Muscle of back (tissue), 11 donors: ENCODE results near the gene SLC43A3. TPM values are rescaled to one million over a fixed set of nuclear protein-coding genes. Genes with fewer than 3 reads are reported as not detected.

ENCODE experiments used
- DNase-seq, 3 donors: peaks; one replicate each; pipeline versions ENCODE4 v3.0.0 to v3.0.0-alpha.2; 2013
- polyA plus RNA-seq, 10 donors: library from polyadenylated mRNA; unstranded; fragments of 120-200 nt; gene quantifications; one replicate each; pipeline ENCODE4 v1.2.1, GENCODE V29; 2013; ENCODE audit not compliant: insufficient read length in 10 of 10

Gene SLC43A3
- polyA plus RNA-seq, 10 donors, result 25.9 to 43.0 (median 31.8) TPM

DNA sequence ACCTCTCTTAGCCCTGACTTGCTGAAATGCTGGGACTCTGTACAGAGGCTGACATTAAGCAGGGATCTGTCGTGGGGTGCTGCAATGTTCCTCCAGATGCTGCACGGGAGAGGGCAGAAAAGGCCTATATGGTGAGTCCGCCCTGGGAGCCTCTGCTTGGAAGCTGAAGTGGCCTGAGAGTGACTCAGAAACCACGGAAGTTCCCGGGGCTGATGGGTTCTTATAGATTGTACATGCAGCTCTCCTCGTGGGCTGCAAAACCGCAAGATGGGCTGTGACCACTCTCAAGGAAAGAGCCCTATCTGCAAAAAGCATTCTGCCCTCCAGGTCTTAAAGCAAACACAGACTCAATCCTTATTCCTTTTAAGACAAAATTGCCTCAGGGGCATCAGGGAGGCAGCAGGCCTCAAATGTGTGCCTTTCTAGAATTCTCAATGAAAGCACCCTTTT lies 5.8 kb upstream of the SLC43A3 start:
- DNase-seq, result peak in 1 of 3 donors; percentile 33

- peak in 1 of 3 donors; percentile 41 for DNase-seq
Measured at GRCh38 chr11:57432149-57432561, 5.2 kb upstream of the SLC43A3 start.

DNA sequence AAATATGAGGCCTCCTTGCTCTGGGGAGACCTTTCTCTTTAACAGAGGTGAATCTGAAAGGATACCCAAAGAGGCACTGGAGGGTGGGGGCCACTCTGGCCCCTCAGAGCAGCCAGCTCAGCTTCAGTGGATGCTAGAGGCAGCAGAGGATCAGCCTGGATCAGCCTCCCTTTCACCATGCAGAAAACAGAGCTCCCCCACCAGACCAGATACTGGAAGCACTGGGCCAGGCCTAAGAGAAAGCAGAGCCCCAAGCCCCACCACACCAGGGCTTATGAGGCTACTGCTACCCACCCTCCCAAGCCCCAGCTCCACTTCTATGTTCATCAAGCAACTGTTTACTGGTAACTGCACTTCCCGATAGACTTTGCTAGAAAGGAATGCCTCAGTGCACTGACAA lies 4.0 kb upstream of the SLC43A3 start:
- no peak for DNase-seq

DNA sequence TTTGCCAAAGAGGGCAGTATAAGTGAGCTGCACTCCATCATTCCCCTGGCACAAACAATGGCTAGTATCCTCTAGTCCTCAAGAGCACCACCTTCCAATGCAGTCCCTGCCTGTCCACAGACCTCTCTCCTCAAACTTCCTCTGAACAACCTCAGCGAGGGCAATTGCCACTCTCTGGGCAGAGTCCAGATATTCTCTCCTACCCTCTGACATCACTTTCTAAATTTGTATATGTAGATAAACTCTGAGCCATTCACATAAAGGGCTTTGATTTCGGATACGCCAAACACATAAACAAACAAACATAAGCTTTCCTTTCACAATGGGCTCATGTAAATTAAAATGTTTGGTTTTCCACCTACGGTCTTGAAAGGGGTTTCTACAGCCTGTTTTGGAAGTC lies 3.0 kb upstream of the SLC43A3 start:
- DNase-seq, result no peak

GRCh38 chr11:57428643-57429042 lies 1.7 kb upstream of the SLC43A3 start:
- DNase-seq, result no peak

DNA sequence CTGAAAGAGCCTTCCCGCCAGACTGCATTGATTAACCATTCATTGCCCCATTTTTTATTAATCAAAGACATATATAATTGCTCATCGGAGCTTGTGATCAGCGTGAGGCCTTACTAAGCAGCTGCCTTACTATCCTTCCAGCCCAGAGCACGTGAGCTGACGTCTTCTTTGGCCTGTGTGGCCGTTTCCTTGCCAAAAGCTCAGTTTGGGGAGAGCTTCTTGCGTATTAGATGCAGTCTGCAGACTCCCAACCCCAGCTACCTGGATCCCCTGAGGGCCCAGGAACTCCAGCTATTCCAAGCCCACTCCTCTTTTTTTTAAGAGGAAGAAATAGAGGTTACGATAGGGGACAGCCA lies 784 bp upstream of the SLC43A3 start:
- peak; percentile 90 to 96 (median 93) for DNase-seq

DNA sequence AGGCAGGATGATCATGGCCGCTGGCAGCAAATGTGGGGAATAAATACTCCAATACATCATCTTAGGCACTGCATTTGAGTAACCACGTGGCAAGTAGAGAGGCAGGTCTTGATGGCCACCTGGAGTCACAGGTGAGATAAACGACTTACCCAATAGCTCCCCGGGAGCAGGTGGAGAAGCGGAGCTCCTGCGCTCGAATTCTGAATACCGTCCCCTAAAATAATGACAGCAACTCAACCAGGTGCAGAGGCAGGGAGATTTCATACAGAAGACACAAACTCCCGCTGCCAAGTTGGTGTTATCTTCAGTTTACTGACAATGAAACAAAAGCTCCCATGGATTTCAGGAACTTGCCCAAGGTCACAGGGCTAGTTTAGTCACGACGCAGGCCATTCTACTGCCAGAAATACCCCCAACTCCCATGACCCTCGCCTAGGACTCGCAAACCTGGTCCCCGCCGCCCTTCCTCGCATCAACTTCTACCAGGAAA lies 437 bp downstream of the SLC43A3 start:
- DNase-seq, result no peak

GRCh38 chr11:57425565-57426438 lies 1.1 kb downstream of the SLC43A3 start:
- DNase-seq, result peak; percentile 21 to 83 (median 76)

DNA sequence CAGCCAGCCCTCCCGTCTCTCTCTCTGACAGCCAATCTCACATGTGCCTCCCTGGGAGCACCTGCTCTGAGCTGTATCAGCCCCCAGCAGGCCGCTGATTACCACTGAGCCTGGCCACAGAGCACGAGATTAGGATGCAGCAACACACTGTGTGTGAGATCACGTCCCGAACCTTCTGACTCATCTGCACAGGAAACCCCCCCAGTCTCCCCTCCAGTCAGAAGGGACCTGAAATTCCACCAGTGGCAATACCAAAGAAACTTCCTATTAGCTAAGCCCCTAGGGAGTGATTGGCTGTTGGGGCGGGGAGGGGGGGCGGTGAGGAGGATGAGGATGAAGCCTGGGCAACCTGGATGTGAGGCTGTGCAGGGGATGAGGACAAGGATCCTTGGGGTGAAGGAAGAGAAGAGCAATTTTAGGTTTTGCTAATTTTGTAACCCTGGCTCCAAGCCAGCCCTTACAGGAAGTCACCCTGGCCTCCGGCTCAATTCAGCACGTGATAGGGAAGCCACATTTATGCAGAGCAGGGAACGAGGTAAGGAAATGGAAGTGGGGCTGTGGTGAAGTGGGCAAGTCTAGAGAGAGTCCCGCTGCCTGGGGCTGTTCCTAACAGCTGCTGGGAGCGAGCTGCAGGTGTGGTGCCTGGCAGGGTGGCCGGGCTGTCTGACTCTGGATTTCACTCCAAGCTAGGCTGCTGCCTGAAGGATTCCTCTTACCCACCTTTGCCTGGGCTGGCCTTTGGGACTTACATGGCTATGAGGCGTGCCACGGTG lies 1.9 kb downstream of the SLC43A3 start:
- peak; percentile 58 to 79 (median 79) for DNase-seq

DNA sequence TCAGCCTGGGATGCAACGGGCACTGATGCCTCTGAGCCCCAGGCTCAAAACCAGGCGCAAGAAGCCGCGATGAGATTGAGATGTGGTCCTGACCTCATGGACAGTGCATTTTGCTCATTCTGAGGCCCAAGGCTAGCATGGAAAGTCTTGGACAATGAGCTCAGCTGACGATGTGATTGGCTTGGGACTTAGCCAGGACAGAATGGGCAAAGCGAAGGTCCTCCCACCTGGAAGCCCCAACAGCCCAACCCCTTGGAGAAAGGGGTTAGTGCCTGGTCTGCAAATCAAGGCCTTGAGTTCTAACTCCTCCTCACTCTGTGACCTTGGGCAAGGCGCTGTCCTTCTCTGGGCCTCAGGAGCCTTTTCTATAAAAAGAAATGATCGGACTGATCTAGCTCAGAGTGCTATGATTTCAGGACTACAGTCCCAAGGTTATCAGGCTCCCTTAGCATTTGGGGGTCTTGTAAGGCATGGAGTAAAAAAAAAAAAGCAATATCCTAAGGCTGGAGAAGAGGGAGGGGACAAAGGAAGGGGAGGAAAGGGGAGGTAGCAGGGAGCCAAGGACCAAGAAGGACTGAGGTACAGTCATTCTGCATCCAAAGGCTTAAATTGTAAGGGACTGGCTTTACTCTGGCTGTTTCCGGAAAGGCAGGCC lies 2.7 kb downstream of the SLC43A3 start:
- DNase-seq, result peak in 1 of 3 donors; percentile 13

DNA sequence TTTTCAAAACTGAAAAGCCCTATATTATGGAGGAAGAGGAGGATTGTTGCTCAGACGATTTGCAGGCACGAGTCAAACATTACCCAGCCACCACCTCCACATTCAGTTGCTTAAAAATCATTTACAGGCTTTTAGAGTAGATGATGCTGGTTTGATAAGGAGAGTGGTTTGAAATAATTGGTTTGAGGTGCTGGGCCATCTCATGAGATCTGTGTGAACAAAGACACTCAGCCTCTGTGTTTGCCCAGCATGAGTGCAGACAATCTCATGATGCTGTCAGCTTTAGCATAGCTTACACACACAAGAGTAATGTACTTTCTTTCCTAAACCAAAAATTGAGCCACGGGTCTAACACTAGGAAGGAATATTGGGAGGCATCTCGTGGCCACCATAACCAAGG lies 4.3 kb downstream of the SLC43A3 start:
- DNase-seq, result no peak

GRCh38 chr11:57421805-57422204 lies 5.1 kb downstream of the SLC43A3 start:
- DNase-seq, result no peak

DNA sequence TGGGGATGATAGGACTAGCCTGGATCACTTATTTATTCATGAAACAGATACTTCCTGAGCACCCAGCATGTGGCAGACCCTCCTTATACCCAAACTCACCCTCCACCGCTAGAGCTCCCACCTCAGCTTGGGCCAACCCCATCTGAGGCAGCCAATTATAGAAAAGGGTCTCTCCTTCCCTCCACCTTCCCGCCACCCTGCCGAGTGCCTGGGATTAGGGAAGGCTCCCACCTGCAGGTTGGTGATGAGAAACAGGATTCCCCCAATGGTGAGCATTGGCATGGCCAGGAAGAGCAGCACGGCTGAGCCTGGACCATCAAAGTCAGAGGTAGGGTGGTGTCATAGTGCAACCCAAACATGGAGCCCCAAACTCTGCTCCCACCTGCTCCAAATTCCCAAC lies 5.9 kb downstream of the SLC43A3 start:
- no peak for DNase-seq

GRCh38 chr11:57419146-57419545 lies 7.8 kb downstream of the SLC43A3 start:
- no peak for DNase-seq

DNA sequence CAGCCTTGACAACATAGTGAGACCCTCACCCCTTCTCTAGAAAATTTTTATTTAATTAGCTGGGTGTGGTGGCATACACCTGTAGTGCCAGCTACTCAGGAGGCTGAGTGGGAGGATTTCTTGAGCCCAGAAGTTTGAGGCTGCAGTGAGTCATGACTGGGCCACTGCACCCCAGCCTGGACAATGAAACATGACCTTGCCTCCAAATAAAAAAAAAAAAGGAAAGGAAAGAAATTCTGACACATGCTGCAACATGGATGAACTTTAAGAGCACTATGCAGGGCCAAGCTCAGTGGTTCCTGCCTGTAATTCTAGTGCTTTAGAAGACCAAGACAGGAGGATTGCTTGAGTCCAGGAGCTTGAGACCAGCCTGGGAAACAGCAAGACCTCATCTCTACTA lies 8.8 kb downstream of the SLC43A3 start:
- DNase-seq, result no peak

DNA sequence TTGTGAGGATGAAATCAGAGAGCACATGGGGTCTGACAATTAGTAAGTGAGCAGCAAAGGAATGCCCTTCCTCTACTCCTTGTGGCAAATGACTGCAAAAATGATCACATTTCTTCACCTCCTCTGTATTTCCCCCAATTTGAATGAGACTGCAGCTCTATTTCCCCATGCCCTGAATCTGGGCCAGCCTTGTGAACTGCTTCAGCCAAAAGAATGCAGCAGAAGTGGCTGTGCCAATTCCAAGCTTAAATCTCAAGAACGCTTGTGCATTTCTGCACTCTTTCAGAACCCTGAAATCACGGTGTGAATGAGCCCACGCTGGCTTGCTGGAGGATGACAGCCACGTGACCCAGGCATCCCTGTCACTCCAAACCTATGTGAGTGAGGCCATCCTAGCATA lies 9.9 kb downstream of the SLC43A3 start:
- DNase-seq, result peak in 1 of 3 donors; percentile 38

GRCh38 chr11:57416436-57416835 lies 10.5 kb downstream of the SLC43A3 start:
- DNase-seq, result no peak

- no peak for DNase-seq
Measured at GRCh38 chr11:57414612-57415212, 12.2 kb downstream of the SLC43A3 start.

DNA sequence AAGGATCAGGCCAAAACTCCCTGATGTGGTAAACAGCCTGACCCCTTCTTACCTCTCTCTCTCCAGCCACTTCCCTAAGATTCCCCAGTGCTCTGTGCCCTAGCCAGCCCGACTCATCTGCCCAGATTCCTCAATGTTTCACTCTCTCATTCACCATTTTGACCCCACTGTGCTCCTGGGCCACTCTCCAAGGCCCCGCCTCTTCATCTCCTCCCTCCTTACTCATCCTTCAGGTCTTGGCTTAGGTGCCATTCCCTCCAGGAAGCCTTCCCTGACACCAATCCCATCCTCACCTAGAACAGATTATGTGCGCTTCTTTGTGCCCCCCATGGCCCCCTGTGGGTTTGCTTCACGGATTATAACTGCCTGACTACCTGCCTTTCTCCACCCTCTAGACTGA lies 13.2 kb downstream of the SLC43A3 start:
- DNase-seq, result no peak

GRCh38 chr11:57410287-57410686 lies 16.6 kb downstream of the SLC43A3 start:
- peak in 1 of 3 donors; percentile 48 for DNase-seq

- no peak for DNase-seq
Measured at GRCh38 chr11:57409321-57410100, 17.4 kb downstream of the SLC43A3 start.
